GOT3 (cell line): ENCODE measurements around the gene SEPTIN12.
"Not testable (repeated sequence)": the region's sequence is repeated elsewhere in the genome, so short reads cannot be mapped to it uniquely, and the experiment has no call there.

Source experiments
- DNase-seq: peaks from one replicate; lab custom pipeline; 2025; ENCODE audit warnings: mixed read lengths; lab: John Stamatoyannopoulos, UW

SEPTIN12 gene

DNA sequence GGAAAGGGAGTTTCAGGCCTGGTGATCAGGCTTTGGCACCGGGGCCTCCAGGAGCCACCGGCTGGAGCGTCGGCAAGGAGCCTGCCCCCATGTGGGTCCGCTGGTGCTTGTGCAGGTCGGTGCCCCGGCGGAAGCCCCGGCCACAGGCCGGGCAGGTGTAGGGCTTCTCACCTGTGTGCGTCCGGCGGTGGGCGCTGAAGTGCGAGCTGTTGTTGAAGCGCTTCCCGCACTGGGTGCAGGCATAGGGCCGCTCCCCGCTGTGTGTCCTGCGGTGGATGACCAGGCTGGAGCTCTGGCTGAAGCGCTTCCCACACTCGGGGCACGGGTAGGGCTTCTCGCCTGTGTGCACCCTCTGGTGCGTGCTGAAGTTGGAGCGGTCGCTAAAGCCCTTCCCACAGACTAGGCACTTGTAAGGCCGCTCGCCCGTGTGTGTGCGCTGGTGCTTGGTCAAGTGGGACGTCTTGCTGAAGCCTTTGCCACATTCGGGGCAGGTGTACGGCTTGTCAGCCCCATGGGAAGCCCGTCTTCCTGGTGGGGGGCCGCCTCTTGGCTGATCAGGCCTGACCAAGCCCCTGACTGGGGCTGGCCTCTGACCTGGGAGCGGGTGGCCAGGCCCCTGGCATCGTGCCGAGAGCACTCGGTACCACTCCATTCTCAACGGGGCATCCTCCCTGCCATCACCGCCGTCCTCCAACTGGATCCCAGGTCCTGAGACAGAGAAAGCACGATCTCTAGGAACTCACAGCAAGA is 35.6 kb downstream of the SEPTIN12 start:
- no peak for DNase-seq

GRCh38 chr16:4750896-4751295 is 37.2 kb downstream of the SEPTIN12 start:
- no peak for DNase-seq

DNA sequence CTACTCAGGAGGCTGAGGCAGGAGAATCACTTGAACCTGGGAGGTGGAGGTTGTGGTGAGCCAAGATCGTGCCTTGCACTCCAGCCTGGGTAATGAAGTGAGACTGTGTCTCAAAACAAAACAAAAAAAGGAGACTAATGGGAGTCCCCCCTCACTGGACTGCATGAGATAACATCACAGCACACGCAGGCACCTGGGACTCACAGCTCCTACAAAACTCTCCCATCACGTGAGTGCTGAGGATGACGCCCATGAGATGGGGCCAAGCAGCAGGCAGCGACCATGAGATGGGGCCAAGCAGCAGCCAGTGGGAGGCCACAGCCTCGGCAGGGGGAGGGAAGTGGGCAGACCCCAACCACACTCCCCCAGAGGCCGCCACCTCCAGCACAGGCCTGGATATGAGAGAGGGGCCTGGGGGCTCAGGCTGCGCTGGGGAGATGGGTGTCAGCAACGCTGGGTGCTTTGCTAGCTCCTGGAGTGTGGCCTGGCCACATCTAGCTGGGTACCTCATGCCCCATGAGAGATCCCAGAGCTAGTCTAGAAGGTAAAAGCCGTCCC is 38.4 kb downstream of the SEPTIN12 start:
- no peak for DNase-seq

DNA sequence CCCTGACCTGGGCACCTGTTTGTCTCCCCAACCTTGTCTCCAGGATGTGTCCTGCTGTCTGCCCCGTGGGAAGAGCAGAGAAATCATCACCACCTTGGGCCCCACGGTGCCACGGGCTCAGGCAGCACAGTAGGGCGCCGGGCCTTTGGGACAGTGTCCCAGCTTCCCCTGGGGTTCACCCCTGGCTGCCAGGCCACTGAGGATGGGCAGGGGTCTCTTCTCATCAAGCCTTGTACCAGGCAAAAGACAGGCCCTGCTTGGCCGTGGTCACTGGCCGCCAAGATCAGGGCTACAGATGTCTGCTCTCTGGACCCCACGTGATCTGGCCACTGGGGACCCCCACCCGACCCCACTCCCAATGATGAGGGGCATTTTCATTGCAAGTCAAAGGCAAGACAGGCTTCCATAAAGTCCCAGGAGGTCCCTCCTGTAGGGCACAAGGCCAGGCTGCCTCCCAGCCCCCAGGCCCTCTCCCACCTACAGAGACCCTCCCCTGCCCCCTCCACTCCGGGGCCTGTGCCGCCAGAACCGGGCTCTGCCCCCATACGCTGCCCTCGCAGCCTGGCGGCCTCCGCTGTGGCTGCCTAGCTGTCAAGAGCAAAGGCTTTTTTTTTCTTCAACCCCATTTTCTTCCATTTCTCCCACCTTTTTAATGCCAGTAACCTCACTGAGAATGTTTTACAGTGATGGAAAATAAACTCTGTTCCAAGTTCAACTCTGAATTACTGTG is 39.3 kb downstream of the SEPTIN12 start:
- DNase-seq: no peak

- DNase-seq: no peak
Observed at GRCh38 chr16:4747906-4748681, 40.1 kb downstream of the SEPTIN12 start.

DNA sequence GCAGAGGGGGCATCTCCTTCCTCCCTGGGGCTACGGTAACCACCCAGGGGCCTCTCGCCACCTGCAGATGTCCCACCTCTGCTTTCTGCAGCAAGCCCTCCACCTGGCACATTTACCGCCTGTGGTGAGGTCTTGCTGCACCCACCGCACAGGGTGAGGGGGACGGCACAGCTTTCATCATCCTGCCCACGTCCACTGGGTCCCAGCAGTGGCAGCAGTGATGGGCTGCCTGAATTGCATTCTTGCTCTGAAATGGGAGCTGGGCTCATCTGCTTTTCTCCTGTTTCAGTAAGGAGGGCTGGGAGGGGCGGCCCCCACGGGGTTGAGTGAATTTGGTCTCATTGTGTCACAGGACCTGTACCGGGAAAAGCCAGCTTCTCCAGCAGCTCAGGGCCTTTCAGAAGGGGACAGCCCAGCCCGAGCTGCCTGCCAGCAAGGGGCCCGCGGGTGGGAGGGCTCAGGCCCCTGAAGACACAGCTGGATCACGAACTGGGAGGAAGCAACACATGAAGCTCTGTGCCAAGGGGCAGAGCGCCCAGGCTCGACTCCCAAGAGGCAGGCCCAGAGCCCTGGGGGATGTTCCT is 41.1 kb downstream of the SEPTIN12 start:
- no peak for DNase-seq

GRCh38 chr16:4746215-4746614 is 41.9 kb downstream of the SEPTIN12 start:
- DNase-seq: no peak

- DNase-seq: no peak
Observed at GRCh38 chr16:4745274-4745569, 42.9 kb downstream of the SEPTIN12 start.

- no peak for DNase-seq
Observed at GRCh38 chr16:4744555-4745273, 43.4 kb downstream of the SEPTIN12 start.

DNA sequence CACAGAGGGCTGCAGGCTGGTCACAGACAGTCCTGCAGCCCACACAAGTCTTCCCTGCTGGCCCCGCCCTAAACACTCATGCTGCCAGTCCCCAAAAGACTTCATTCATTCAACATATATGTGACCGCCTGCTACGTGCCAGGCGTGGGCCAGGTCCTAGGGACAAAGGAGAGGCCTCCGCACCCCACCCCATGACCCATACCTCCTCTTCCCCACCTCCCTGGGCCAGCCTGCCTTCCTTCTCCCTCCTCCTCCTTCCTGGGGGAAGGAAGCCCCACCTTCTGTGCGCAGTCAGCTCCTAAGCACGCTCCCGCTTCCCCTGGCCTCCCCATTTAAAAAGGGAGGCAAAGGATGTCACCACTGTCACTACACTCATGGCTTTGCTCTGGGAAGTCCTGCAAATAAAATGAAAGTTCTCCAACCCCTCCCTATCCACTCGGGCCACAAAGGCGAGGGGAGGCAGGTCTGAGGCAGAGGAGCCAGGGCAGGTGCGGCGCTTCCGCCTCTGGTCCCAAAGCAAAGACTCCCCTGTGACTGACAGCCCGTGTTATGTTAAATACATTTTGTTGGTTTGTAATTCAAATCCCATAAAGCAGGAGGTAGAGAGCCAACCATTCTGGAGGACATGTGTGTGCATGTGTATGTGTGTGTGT is 44.8 kb downstream of the SEPTIN12 start:
- no peak for DNase-seq

- DNase-seq: not testable (repeated sequence)
Observed at GRCh38 chr16:4738370-4738769, 49.8 kb downstream of the SEPTIN12 start.

- no peak for DNase-seq
Observed at GRCh38 chr16:4737545-4737944, 50.6 kb downstream of the SEPTIN12 start.

DNA sequence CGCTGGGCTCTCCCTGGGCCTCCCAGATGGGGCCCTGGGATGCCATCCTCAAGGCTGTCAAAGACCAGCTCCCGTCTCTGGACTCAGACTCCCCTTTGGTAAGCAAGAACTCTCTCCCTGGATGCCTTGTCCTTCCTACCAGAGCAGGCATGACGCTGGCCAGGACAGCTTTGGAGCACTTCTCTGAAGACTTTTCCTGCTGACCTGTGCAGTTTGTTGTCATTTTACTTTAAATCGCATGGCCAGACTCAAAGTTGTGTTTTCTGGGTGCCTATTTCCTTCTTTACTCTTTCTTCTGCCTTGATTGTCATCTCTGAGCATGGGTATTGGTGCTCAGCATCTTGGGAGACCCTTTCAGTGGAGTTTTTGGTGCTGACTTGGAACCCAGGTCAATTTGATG is 51.6 kb downstream of the SEPTIN12 start:
- no peak for DNase-seq

- DNase-seq: peak; percentile 49
Observed at GRCh38 chr16:4734730-4735535, 53.2 kb downstream of the SEPTIN12 start.

- DNase-seq: peak; percentile 82
Observed at GRCh38 chr16:4734063-4734729, 53.9 kb downstream of the SEPTIN12 start, which contains the start of the genes ANKS3 and DNAAF8. ANKS3 (minus strand) TSS chr16:4734271; CDS start chr16:4730149, 4,122 bp downstream. DNAAF8 (plus strand) TSS chr16:4734537; CDS start chr16:4736515, 1,978 bp downstream.

- no peak for DNase-seq
Observed at GRCh38 chr16:4733747-4734062, 54.4 kb downstream of the SEPTIN12 start.

GRCh38 chr16:4733211-4733742 is 54.9 kb downstream of the SEPTIN12 start:
- no peak for DNase-seq

GRCh38 chr16:4729876-4730275 is 58.3 kb downstream of the SEPTIN12 start:
- DNase-seq: no peak

DNA sequence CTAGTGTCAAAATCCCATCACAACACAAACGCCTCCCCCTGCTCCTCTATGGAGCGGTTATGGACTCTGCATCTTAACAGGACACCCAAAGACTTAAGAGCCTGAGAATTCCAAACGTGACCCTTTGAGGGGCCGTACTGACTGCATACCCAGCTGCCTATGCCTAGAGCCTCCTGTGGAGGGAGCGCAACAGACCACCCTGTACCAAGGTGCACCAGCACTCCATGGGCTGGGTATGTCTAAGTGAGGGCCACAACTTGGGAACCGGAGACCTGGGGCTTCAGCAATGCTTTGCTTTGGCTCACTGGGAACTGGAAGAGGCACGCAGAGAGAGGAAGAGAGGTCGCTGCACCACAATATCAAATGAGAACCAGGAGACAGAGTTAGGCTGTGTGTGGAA is 59.5 kb downstream of the SEPTIN12 start:
- no peak for DNase-seq
